SK-N-SH treated with all-trans-retinoic acid at 6 μM for 48 hours (cell line): Measurements from ENCODE around the gene GOT2.

ENCODE experiments used
- ARNTL ChIP-seq: fragments of 450-650 bp; formaldehyde crosslinking; IDR thresholded peaks from 2 replicates; pipeline ENCODE4 v1.5.0; 2020; ENCODE audit warnings: low read depth, mild to moderate bottlenecking, moderate library complexity, borderline replicate concordance
- CREB5 ChIP-seq: fragments of 250-450 bp; sonication (Bioruptor Pico); IDR thresholded peaks from 2 replicates; pipeline ENCODE4 v1.5.1; 2020; ENCODE audit warnings: low read depth, mild to moderate bottlenecking, moderate library complexity
- ESRRG ChIP-seq: fragments of 250-450 bp; sonication (Bioruptor Pico); IDR thresholded peaks from 2 replicates; pipeline ENCODE4 v1.6.1; 2021; ENCODE audit warnings: mild to moderate bottlenecking
- GLIS3 ChIP-seq: fragments of 250-450 bp; sonication (Bioruptor Pico); IDR thresholded peaks from 2 replicates; pipeline ENCODE4 v1.5.0; 2020; ENCODE audit warnings: mild to moderate bottlenecking, moderate library complexity
- OSR1 ChIP-seq: fragments of 250-450 bp; sonication (Bioruptor Pico); IDR thresholded peaks from 2 replicates; pipeline ENCODE4 v1.8.0; 2022; ENCODE audit warnings: moderate library complexity, mild to moderate bottlenecking, inconsistent platforms
- PATZ1 ChIP-seq: fragments of 250-450 bp; sonication (Bioruptor Pico); IDR thresholded peaks from 2 replicates; pipeline ENCODE4 v1.8.0; 2020; ENCODE audit warnings: mild to moderate bottlenecking, moderate library complexity, borderline replicate concordance
- PPARA ChIP-seq: fragments of 250-450 bp; sonication (Bioruptor Pico); IDR thresholded peaks from 2 replicates; pipeline ENCODE4 v1.5.0; 2020; ENCODE audit warnings: mild to moderate bottlenecking, borderline replicate concordance
- SNAI2 ChIP-seq: fragments of 250-450 bp; sonication (Bioruptor Pico); IDR thresholded peaks from 2 replicates; pipeline ENCODE4 v1.5.0; 2020; ENCODE audit warnings: mild to moderate bottlenecking, moderate library complexity
- TCF4 ChIP-seq: fragments of 250-450 bp; sonication (Bioruptor Pico); IDR thresholded peaks from 2 replicates; pipeline ENCODE4 v1.8.0; 2021; ENCODE audit warnings: mild to moderate bottlenecking, moderate library complexity, borderline replicate concordance
- ZC3H10 ChIP-seq: fragments of 250-450 bp; sonication (Bioruptor Pico); IDR thresholded peaks from 2 replicates; pipeline ENCODE4 v1.5.1; 2021; ENCODE audit warnings: mild to moderate bottlenecking, moderate library complexity
- ZFP3 ChIP-seq: fragments of 250-450 bp; sonication (Bioruptor Pico); IDR thresholded peaks from 2 replicates; pipeline ENCODE4 v1.5.0; 2020; ENCODE audit warnings: mild to moderate bottlenecking, moderate library complexity
- ZFP30 ChIP-seq: fragments of 450-650 bp; formaldehyde crosslinking; IDR thresholded peaks from 2 replicates; pipeline ENCODE4 v1.5.0; 2022; ENCODE audit warnings: mild to moderate bottlenecking, moderate library complexity
- ZNF565 ChIP-seq: fragments of 450-650 bp; formaldehyde crosslinking; conservative IDR thresholded peaks from 2 replicates; pipeline ENCODE4 v1.5.0; 2020; ENCODE audit warnings: low read depth, mild to moderate bottlenecking, moderate library complexity
- TF ChIP-seq, protein P1 (sequence below): fragments of 250-450 bp; sonication (Bioruptor Pico); IDR thresholded peaks from 2 replicates; pipeline ENCODE4 v1.5.1; 2021; ENCODE audit warnings: mild to moderate bottlenecking, moderate library complexity

DNA sequence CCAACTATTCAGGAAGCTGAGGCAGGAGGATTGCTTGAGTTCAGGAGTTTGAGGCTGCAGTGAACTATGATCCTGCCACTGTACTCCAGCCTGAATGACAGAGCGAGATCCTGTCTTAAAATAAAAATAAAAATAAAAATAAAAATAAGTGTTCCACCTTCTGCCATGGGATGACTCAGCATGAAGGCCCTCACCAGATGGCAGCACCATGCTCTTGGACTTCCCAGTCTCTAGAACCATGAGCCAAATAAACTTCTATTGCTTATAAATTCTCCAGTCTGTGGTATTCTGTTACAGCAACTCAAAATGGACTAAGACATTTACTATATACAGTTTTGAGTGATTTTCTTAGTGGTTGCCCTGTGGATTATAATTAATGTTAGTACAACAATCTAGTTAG lies 41.7 kb downstream of the GOT2 start:
- no peak for TF ChIP-seq PPARA (CRISPR knock-in tag)
- TF ChIP-seq ZNF565 (CRISPR knock-in tag): no peak
- TF ChIP-seq GLIS3 (CRISPR knock-in tag): no peak
- no peak for TF ChIP-seq PATZ1
- no peak for TF ChIP-seq ARNTL (CRISPR knock-in tag)
- TF ChIP-seq ZFP3 (CRISPR knock-in tag): no peak
- TF ChIP-seq OSR1 (CRISPR knock-in tag): no peak
- TF ChIP-seq SNAI2 (CRISPR knock-in tag): no peak
- TF ChIP-seq, protein P1, sequence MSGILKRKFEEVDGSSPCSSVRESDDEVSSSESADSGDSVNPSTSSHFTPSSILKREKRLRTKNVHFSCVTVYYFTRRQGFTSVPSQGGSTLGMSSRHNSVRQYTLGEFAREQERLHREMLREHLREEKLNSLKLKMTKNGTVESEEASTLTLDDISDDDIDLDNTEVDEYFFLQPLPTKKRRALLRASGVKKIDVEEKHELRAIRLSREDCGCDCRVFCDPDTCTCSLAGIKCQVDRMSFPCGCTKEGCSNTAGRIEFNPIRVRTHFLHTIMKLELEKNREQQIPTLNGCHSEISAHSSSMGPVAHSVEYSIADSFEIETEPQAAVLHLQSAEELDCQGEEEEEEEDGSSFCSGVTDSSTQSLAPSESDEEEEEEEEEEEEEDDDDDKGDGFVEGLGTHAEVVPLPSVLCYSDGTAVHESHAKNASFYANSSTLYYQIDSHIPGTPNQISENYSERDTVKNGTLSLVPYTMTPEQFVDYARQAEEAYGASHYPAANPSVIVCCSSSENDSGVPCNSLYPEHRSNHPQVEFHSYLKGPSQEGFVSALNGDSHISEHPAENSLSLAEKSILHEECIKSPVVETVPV: no peak
- TF ChIP-seq TCF4: no peak
- no peak for TF ChIP-seq ZFP30 (CRISPR knock-in tag)
- no peak for TF ChIP-seq ZC3H10 (CRISPR knock-in tag)
- no peak for TF ChIP-seq ESRRG (CRISPR knock-in tag)
- no peak for TF ChIP-seq CREB5 (CRISPR knock-in tag)
